Stimulated activated CD8-positive, alpha-beta memory T cell treated with anti-CD3 and anti-CD28 coated beads, Interleukin-4, amount 100 ng/mL, for 24 hours (primary cell): Measurements from ENCODE around the gene TAS2R30.
"Not testable (repeated sequence)": the region's sequence is repeated elsewhere in the genome, so short reads cannot be mapped to it uniquely, and the experiment has no call there.

ENCODE experiments used
- DNase-seq: peaks from one replicate; pipeline ENCODE4 v3.0.0-alpha.2; 2020; ENCODE audit warnings: low read depth

TAS2R30 gene

GRCh38 chr12:11114130-11114529 is 20.3 kb downstream of the TAS2R30 start:
- not testable (repeated sequence) for DNase-seq

- not testable (repeated sequence) for DNase-seq
Measured at GRCh38 chr12:11111213-11111612, 23.2 kb downstream of the TAS2R30 start.

- DNase-seq = no peak
Measured at GRCh38 chr12:11108862-11109261, 25.6 kb downstream of the TAS2R30 start.

- DNase-seq = no peak
Measured at GRCh38 chr12:11107719-11108118, 26.7 kb downstream of the TAS2R30 start.

GRCh38 chr12:11106288-11106687 is 28.2 kb downstream of the TAS2R30 start:
- DNase-seq = no peak

- DNase-seq = no peak
Measured at GRCh38 chr12:11105546-11105945, 28.9 kb downstream of the TAS2R30 start.

- not testable (repeated sequence) for DNase-seq
Measured at GRCh38 chr12:11094910-11095309, 39.5 kb downstream of the TAS2R30 start.

- DNase-seq = no peak
Measured at GRCh38 chr12:11092128-11092527, 42.3 kb downstream of the TAS2R30 start, which contains the start of gene TAS2R43. TAS2R43 (minus strand) TSS chr12:11092313; CDS start chr12:11092229, 84 bp downstream.

- DNase-seq = no peak
Measured at GRCh38 chr12:11089246-11089645, 45.2 kb downstream of the TAS2R30 start.

GRCh38 chr12:11085419-11085818 is 49.0 kb downstream of the TAS2R30 start:
- DNase-seq = no peak
